G401.6 (cell line): ENCODE measurements around the gene NR5A2.
"Not testable (repeated sequence)": the region's sequence is repeated elsewhere in the genome, so short reads cannot be mapped to it uniquely, and the experiment has no call there.

Experiments
- FAIRE-seq: peaks from 2 replicates; lab custom pipeline; 2012; peaks lifted over from hg19 to GRCh38; lab: Jason Lieb, UNC

Gene NR5A2

GRCh38 chr1:200165493-200166220 is 138.1 kb downstream of the NR5A2 start:
- FAIRE-seq, result no peak

GRCh38 chr1:200166411-200166810 is 138.9 kb downstream of the NR5A2 start:
- FAIRE-seq, result no peak

GRCh38 chr1:200168926-200169325 is 141.4 kb downstream of the NR5A2 start:
- no peak for FAIRE-seq

- no peak for FAIRE-seq
These were observed 144.8 kb downstream of the NR5A2 start for GRCh38 chr1:200172311-200172710.

- no peak for FAIRE-seq
These were observed 145.6 kb downstream of the NR5A2 start for GRCh38 chr1:200173097-200173618.

GRCh38 chr1:200174525-200175295 is 147.2 kb downstream of the NR5A2 start:
- FAIRE-seq, result no peak

- FAIRE-seq, result no peak
These were observed 148.7 kb downstream of the NR5A2 start for GRCh38 chr1:200176181-200176580.

- no peak for FAIRE-seq
These were observed 149.3 kb downstream of the NR5A2 start for GRCh38 chr1:200176798-200177197.

- no peak for FAIRE-seq
These were observed 150.8 kb downstream of the NR5A2 start for GRCh38 chr1:200178340-200178739.

GRCh38 chr1:200179126-200179780 is 151.7 kb downstream of the NR5A2 start:
- FAIRE-seq, result no peak

- FAIRE-seq, result no peak
These were observed 152.3 kb downstream of the NR5A2 start for GRCh38 chr1:200179781-200180160.

GRCh38 chr1:200180821-200181220 is 153.3 kb downstream of the NR5A2 start:
- FAIRE-seq, result no peak

- no peak for FAIRE-seq
These were observed 154.4 kb downstream of the NR5A2 start for GRCh38 chr1:200181861-200182260.

- no peak for FAIRE-seq
These were observed 155.2 kb downstream of the NR5A2 start for GRCh38 chr1:200182701-200183100.

- FAIRE-seq, result no peak
These were observed 156.1 kb downstream of the NR5A2 start for GRCh38 chr1:200183637-200184036.

GRCh38 chr1:200184196-200184595 is 156.7 kb downstream of the NR5A2 start:
- no peak for FAIRE-seq

GRCh38 chr1:200185191-200185590 is 157.7 kb downstream of the NR5A2 start:
- not testable (repeated sequence) for FAIRE-seq

- FAIRE-seq, result not testable (repeated sequence)
These were observed 159.8 kb downstream of the NR5A2 start for GRCh38 chr1:200187332-200187731.

- FAIRE-seq, result no peak
These were observed 164.5 kb downstream of the NR5A2 start for GRCh38 chr1:200191993-200192392.

GRCh38 chr1:200194477-200194876 is 167.0 kb downstream of the NR5A2 start:
- no peak for FAIRE-seq

- no peak for FAIRE-seq
These were observed 170.7 kb downstream of the NR5A2 start for GRCh38 chr1:200198236-200198635.

- no peak for FAIRE-seq
These were observed 177.9 kb downstream of the NR5A2 start for GRCh38 chr1:200205216-200205995.
